Inflammatory macrophage treated with lipopolysaccharide for 4 hours (primary cell): Measurements from ENCODE around the gene SNRNP70.

Experiments used
- DNase-seq: peaks from one replicate; pipeline ENCODE4 v3.0.0-alpha.2; 2020

SNRNP70 gene

DNA sequence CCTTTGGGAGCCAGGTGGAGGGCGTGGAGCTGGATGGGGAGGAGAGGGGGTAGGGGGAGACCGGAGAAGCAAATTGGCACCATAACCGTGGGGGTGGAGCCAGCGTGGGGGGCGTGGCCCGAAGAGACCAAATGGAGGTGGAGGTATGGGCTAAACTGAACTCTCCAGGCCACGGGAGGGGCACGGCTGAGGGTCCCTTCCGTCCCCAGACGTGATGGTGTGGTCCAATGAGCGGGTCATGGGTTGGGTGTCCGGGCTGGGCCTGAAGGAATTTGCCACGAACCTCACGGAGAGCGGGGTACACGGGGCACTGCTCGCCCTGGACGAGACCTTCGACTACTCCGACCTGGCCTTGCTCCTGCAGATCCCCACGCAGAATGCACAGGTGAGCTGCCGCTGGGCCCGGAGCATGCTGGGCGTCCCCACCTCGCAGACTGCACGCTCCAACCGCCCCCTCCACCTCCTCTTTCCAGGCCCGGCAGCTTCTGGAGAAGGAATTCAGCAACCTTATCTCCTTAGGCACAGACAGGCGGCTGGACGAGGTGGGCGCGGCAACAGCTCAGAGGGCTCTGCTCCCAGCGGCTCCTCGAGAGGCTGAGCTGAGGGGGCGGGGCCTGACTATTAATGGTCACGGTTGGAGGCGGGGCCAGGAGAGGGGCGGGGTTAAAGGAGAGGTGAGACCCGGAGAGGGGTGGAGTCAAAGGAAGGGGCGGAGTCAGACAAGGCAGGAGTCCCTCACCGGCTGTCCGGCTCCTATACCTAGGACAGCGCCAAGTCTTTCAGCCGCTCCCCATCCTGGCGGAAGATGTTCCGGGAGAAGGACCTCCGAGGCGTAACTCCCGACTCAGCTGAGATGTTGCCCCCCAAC is 63.8 kb downstream of the SNRNP70 start:
- DNase-seq = peak; percentile 84

GRCh38 chr19:49149652-49150105 is 64.4 kb downstream of the SNRNP70 start:
- peak; percentile 34 for DNase-seq

- peak; percentile 66 for DNase-seq
Observed at GRCh38 chr19:49150106-49150943, 65.1 kb downstream of the SNRNP70 start.

GRCh38 chr19:49150944-49151243 is 65.6 kb downstream of the SNRNP70 start:
- no peak for DNase-seq

GRCh38 chr19:49151267-49152118 is 66.2 kb downstream of the SNRNP70 start:
- peak; percentile 39 for DNase-seq

DNA sequence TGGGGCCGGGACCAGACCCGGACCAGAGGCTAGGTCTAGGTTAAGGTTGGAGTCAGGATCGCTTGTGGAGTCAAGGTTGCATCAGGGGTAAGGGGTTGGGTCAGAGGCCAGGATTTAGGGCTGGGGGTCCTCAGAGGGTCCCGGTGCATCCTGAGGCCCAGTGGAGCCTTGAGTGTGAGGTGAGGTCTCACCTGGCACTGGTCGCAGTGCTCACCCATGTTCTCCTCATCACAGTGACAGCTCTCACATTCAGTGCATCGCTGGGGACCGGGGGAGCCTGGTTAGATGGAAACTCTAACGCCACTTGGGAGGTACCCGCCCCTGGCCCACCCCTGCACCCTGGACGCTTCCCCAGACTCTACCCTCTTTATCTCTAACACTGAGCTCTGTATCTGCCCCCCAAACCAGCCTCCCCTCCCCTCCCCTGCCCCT is 66.9 kb downstream of the SNRNP70 start:
- no peak for DNase-seq

DNA sequence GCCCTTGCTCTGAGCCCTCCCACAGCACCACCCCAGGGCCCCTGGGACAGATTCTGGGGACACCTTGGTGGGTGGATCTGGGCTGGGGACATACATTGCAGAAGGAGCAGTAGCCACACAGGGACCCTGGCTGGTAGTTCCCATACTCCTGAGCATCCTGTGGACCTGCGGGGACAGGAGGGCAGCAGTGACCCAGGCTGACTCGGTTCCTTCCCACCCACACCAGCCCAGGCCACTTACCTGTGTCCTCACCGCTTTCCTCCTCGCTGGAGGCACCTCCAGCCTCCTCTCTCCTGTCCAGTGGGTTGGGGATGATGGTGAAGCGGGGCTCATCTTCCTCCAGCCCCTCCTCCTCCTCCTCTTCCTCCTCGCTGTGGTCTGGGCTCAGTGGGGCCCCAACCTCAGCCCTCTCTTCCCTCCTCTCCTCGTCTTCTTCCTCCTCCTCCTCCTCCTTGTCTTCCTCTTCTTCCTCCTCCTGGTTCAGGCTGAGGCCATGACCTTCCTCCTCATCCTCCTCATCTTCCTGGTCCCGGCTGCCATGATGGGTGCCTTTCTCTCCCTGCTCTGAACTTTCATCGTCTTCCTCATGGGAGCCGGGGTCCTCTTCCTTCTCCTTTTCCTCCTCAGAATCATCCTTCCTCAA is 68.0 kb downstream of the SNRNP70 start:
- DNase-seq = no peak

DNA sequence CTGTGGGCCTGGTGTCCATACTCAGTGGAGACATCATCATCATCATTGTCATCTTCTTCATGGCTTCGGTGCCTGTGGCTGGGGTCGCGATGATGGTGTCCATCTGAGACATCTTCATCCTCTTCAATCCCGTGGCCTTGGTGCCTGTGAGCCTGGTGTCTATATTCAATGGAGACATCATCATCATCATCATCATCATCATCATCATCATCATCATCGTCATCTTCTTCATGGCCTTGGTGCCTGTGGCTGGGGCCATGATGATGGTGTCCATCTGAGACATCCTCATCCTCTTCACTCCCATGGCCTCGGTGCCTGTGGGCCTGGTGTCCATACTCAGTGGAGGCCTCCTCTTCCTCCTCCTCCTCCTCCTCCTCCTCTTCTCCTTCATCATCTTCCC is 69.0 kb downstream of the SNRNP70 start:
- DNase-seq = no peak

DNA sequence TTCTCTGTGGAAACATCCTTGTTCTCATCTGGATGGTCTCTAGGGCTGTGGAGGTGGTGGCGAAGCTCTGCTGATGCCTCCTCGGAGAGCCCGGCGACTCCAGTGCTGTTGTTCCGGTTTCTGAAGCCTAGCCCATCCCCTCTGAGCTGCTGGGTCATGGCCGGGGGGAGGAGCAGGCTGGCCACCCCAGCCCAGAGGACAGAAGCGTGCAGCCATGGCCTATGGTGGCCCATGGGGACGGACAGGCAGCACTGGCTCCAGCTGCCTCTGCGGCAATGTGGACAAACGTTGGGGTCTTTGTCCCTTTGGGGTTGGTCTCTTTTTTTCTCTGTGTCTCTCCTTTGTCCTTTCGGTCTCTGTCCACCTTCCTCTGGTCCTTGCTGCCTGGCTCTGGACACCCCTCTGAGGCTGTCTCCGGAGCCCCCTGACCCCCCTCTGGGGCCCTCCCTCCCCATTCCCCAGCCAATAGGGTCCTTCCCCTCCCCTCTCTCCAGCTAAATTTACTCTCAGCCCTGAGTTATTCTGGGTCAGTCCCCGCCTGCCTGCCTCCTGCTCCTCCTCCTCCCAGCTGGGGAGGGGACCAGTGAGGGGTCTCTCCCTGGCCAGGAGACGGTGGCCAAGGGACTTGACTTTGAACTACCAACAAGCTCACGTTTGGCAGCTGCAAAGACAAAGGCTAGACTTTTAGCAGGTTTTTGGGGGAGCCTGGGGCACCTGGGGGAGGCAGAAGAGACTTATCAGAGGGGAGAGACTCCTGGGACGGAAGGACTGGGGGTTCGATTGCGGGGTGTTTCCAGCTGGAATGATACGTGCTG is 70.0 kb downstream of the SNRNP70 start, which contains the start of gene HRC:
TSS of gene HRC (minus strand) at position 392 of the 815 bp plus-strand sequence. CDS start at position 233, 159 bp downstream.
- no peak for DNase-seq

DNA sequence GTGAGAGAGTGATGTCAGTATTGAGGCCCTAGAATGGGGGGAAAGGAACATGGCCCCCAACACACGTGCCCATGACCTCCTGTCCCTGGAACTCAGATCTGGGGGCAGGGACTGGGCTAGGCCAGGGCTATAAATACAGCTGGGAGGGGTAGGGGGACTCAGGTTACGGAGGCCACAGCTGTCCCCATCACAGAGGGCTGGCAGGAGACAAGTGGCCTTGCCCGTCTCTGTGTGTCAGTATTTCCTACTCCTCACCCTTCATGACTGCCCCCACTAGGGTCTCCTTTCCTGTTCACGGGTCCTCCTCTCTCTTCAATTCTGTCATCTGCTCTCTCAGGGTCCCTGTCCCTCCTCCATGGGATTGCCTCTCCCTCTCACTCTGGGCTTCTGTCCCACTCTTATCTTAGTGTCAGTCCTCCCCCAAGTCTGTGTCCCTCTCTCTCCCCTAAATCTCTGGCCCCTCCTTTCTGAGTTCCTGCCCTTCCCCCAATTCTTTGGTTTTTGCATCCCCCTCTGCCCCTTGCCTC is 70.6 kb downstream of the SNRNP70 start:
- DNase-seq = no peak

DNA sequence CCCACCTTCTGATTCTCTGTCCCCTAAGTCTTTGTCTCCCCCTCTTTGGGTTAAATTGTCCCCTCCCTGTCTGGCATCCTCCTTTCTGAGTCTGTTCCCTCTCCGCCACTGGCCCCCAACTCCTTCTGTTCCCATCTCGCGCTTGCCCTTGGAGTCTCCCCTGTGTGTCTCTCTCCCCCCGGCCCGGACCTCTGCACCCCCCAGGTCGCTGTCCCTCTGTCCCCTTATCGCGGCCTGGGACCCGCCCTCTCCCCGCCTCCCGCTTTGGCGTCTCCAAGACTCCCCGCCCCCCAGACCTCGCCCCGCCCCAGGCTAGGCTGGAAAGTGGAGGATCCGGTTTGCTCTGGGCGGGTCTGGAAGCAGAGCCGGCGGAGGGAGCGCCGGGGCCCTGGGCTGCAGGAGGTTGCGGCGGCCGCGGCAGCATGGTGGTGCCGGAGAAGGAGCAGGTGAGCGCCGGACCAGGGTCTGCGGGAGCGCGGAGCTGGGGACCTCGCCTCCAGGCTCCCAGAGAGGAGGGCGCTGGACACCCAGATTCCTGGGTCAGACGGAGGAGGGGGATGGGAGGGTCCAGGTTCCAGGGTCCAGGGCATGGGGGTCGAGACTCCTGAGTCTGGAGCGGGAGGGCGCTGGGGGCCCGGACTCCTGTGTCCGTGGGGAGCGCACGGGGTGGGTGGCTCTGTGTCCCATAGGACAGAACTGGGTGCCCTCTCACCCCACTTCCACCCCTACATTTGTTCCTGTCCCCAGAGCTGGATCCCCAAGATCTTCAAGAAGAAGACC is 72.4 kb downstream of the SNRNP70 start, which contains the start of gene TRPM4:
TSS of gene TRPM4 (plus strand) at position 348 of the 780 bp plus-strand sequence. CDS start at position 423, 75 bp downstream.
- DNase-seq = peak; percentile 80
